Measurements from ENCODE around the gene TSGA10IP.

DNA sequence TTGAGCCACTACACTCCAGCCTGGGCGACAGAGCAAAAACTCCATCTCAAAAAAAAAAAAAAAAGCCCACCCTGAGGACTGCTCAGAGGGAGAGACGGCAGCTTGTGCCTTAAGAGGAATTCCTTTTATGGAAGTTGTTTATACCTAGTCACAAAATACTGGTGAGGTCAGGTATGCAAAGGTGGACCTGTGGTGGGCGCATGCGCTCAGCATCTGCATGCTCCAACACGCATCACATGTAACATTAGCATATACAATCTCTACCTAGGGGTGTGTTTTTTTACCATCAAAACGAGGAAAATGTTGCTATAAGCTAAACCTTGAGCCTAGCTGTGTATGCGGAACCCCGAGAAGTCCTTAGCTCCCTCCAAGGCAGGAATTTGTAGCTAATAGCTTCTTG, 9.5 kb downstream of the TSGA10IP start:
- TF ChIP-seq, protein P1, sequence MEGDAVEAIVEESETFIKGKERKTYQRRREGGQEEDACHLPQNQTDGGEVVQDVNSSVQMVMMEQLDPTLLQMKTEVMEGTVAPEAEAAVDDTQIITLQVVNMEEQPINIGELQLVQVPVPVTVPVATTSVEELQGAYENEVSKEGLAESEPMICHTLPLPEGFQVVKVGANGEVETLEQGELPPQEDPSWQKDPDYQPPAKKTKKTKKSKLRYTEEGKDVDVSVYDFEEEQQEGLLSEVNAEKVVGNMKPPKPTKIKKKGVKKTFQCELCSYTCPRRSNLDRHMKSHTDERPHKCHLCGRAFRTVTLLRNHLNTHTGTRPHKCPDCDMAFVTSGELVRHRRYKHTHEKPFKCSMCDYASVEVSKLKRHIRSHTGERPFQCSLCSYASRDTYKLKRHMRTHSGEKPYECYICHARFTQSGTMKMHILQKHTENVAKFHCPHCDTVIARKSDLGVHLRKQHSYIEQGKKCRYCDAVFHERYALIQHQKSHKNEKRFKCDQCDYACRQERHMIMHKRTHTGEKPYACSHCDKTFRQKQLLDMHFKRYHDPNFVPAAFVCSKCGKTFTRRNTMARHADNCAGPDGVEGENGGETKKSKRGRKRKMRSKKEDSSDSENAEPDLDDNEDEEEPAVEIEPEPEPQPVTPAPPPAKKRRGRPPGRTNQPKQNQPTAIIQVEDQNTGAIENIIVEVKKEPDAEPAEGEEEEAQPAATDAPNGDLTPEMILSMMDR (conservative IDR thresholded peaks at IDR 0.05; ENCODE audit: low read length): no peak
- no peak for TF ChIP-seq EZH2phosphoT487 (IDR thresholded peaks at IDR 0.05; ENCODE audit: borderline replicate concordance)
